ENCODE results near the gene EFCAB5. TPM values are rescaled to one million over a fixed set of nuclear protein-coding genes. Genes with fewer than 3 reads are reported as not detected.
A peak's percentile ranks its signal among the peaks of the same experiment; 100 is the strongest.

Gene EFCAB5
- total and polyA plus RNA-seq, 2 donors (not counting 1 experiment from before 2014, with no cell fraction given) = 0.54 to 3.0 TPM

GRCh38 chr17:29930409-29931010 is 10.9 kb upstream of the EFCAB5 start:
- POLR2A ChIA-PET = interaction anchor here (0.6 to 2.6 kb wide), 16 partner anchors 18 to 728 kb away, joined by 3 to 18 read pairs (median 4); no protein-coding TSS in a partner anchor
- WGBS (ENCODE audit: insufficient coverage) = 0% methylated on average over 4 of the region's 20 CpGs
- TF ChIP-seq, protein P1, sequence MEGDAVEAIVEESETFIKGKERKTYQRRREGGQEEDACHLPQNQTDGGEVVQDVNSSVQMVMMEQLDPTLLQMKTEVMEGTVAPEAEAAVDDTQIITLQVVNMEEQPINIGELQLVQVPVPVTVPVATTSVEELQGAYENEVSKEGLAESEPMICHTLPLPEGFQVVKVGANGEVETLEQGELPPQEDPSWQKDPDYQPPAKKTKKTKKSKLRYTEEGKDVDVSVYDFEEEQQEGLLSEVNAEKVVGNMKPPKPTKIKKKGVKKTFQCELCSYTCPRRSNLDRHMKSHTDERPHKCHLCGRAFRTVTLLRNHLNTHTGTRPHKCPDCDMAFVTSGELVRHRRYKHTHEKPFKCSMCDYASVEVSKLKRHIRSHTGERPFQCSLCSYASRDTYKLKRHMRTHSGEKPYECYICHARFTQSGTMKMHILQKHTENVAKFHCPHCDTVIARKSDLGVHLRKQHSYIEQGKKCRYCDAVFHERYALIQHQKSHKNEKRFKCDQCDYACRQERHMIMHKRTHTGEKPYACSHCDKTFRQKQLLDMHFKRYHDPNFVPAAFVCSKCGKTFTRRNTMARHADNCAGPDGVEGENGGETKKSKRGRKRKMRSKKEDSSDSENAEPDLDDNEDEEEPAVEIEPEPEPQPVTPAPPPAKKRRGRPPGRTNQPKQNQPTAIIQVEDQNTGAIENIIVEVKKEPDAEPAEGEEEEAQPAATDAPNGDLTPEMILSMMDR (IDR thresholded peaks at IDR 0.05) = no peak
- no peak for TF ChIP-seq EZH2 (IDR thresholded peaks at IDR 0.05; ENCODE audit: borderline replicate concordance, insufficient read depth, low read depth, low read length, poor library complexity, severe bottlenecking)
- H3K4me2 ChIP-seq (replicated peaks; ENCODE audit: low read depth, low read length, poor library complexity, severe bottlenecking) = peak overlapping the region; percentile 84
- no peaks in the 10 kb centered on the region for H3K27me3 ChIP-seq (replicated peaks in 1 of 4; ENCODE audit: control extremely low read depth in 1 of 4, control insufficient read depth in 3 of 4, insufficient read depth in 4 of 4, low read length in 3 of 4)
- peak overlapping the region; percentile 77 for H2AFZ ChIP-seq (ENCODE audit: insufficient read depth, low read depth, low read length, poor library complexity, severe bottlenecking)
- Mint-ChIP-seq H3K27ac (no peak overlapping the region), H3K4me1 (peaks cover 37% of the 10 kb centered on the region), H3K4me3 (no peak overlapping the region), H3K27me3 (no peaks in the 10 kb centered on the region), H3K9me3 (ENCODE audit: insufficient read depth) (no peaks in the 10 kb centered on the region)
- no peak for ATAC-seq (ENCODE audit: low read depth)
- H3K4me3 ChIP-seq (ENCODE audit: control extremely low read depth in 1 of 5, extremely low read depth in 1 of 5, insufficient read depth in 1 of 5, low read depth in 2 of 5, low read length in 4 of 5) = peak overlapping the region; percentile 77 to 94 (median 86)
- H3K4me1 ChIP-seq (ENCODE audit: control insufficient read depth in 2 of 2, insufficient read depth in 2 of 2, low read length in 2 of 2) = peaks cover 26 to 30% of the 10 kb centered on the region in 2 donors
- DNase-seq = no peak
- no peaks in the 10 kb centered on the region for H3K36me3 ChIP-seq (replicated peaks in 1 of 2; ENCODE audit: control extremely low read depth in 1 of 2, control insufficient read depth in 1 of 2, extremely low read depth in 1 of 2, insufficient read depth in 2 of 2, low read length in 1 of 2)
- H3K79me2 ChIP-seq (ENCODE audit: control insufficient read depth, insufficient read depth, low read length) = peaks cover 39% of the 10 kb centered on the region
- H3K9ac ChIP-seq (ENCODE audit: low read length) = peak overlapping the region; percentile 83
- intact Hi-C loops (cut with micrococcal nuclease) = loop anchor here (1.0 to 5.0 kb wide), 11 partner anchors 63 to 1378 kb away; partner anchors contain the start of genes ABHD15, NUFIP2 and TP53I13
- no peaks in the 10 kb centered on the region for H3K9me3 ChIP-seq (ENCODE audit: control extremely low read depth in 1 of 3, control insufficient read depth in 2 of 3, insufficient read depth in 1 of 3, low read length in 2 of 3)
- CTCF ChIA-PET = interaction anchor here (0.6 to 11.3 kb wide), 48 partner anchors 10 to 560 kb away, joined by 3 to 359 read pairs (median 6); partner anchors contain the start of gene EFCAB5
- H4K20me1 ChIP-seq (ENCODE audit: control insufficient read depth, insufficient read depth, low read length, poor library complexity, severe bottlenecking) = no peaks in the 10 kb centered on the region
- H3K27ac ChIP-seq (ENCODE audit: low read length in 2 of 2) = peak overlapping the region; percentile 76 to 86
